ENCODE measurements around the gene CSHL1.
A peak's percentile ranks its signal among the peaks of the same experiment; 100 is the strongest.

Gene CSHL1

DNA sequence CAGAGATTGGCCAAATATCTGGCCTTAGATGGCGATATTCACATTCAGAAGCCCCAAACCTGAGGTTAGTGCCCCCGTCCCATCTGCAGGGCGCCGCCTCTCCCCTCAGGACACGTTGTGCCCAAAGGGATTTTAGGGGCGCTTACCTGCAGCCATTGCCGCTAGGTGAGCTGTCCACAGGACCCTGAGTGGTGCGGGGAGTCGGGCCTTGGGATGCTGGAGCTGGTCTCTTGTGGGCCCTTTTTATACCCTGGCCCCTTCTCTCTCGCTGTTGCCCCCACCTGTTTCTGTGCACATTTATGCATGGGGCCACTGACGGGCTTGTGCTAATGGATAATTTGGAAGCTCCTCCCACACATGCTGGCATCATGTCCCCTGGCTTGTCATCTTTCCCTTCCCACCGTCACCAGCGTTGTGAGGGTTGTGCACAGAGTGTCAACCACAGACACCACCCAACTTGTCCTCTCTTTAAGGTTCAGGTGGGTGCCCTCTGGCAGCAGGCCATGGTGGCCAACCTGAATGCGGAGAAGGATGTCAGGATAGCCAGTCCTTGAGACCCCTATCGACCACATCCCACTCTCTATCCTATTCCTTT is at the start of gene CSHL1:
Gene CSHL1, minus strand, starts transcription at position 218 of the 595 bp plus-strand sequence. Its CDS starts 62 bp downstream, at position 156.
- Mint-ChIP-seq H3K36me3 (no peaks in the 10 kb centered on the region), H3K4me3 (no peak within 1 kb of the TSS), H3K27ac (peak within 1 kb of the TSS; percentile 26), H3K4me1 (peaks cover 14% of the 10 kb centered on the region), H3K9me3 (no peaks in the 10 kb centered on the region)
- no peak for ATAC-seq
- no peak for DNase-seq (ENCODE audit: low spot score in 2 of 2)

DNA sequence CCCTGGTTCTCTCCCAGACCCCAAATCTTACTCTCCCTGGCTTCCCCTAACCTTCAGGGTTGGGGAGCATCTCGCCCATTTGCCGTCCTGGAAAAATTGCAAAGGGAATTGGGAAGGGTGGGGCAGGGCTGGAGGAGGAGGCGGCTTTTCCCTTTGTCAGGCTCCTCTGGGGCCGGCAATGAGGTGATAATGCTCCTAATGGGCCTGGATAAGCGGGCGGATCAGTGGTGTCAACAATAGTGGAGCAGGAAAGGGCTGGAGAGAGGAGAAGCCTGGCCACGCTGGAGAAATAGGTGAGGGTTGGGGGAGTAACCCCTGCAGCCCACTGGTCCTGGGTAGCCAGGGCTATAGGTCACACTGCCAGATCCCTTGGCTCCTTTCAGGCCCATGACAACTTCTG is 49.4 kb upstream of the CSHL1 start:
- Mint-ChIP-seq H3K36me3 (no peaks in the 10 kb centered on the region), H3K27ac (no peak overlapping the region), H3K4me3 (no peak overlapping the region), H3K4me1 (peaks cover 32% of the 10 kb centered on the region), H3K9me3 (no peaks in the 10 kb centered on the region)
- DNase-seq (ENCODE audit: low spot score in 2 of 2) (no peak), ATAC-seq (no peak)

- H3K27ac Mint-ChIP-seq: no peak overlapping the region
- no peak overlapping the region for H3K4me3 Mint-ChIP-seq
- H3K36me3 Mint-ChIP-seq: no peaks in the 10 kb centered on the region
- H3K9me3 Mint-ChIP-seq: no peaks in the 10 kb centered on the region
- DNase-seq (ENCODE audit: low spot score in 2 of 2) (no peak), ATAC-seq (no peak)
- peaks cover 35% of the 10 kb centered on the region for H3K4me1 Mint-ChIP-seq
These were observed 48.9 kb upstream of the CSHL1 start for GRCh38 chr17:63960006-63960405.

DNA sequence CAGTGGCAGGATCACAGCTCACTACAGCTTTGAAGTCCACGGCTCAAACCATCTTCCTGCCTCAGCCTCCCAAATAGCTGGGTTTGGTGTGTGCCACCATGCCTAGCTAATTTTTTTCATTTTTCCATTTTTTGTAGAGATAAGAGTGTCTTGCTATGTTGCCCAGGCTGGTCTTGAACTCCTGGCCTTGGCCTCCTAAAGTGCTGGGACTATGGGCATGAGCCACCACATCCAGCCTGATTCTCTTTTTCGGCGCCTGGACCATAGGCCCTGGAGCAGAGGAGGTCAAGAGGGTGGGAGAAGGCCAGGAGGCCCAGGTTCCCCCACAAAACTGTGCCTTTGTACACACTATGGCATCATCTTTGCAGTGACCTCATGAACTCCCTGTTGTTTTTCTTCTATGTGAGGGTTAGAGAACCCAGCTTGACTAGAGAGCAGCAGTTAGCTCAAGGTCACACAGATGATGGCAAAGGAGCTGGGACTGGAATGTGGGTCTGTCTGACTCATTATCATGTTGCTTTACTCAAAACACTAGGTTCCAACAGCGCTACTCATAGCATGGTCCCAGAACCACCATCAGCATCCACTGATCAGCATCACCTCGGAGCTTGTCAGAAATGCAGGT is 45.4 kb upstream of the CSHL1 start:
- H3K9me3 Mint-ChIP-seq: no peaks in the 10 kb centered on the region
- H3K4me1 Mint-ChIP-seq: peaks cover 34% of the 10 kb centered on the region
- peak overlapping the region; percentile 85 for H3K27ac Mint-ChIP-seq
- H3K4me3 Mint-ChIP-seq: no peak overlapping the region
- no peaks in the 10 kb centered on the region for H3K36me3 Mint-ChIP-seq
- DNase-seq (ENCODE audit: low spot score in 2 of 2) (no peak), ATAC-seq (no peak)

- no peaks in the 10 kb centered on the region for H3K9me3 Mint-ChIP-seq
- peak overlapping the region; percentile 85 for H3K27ac Mint-ChIP-seq
- H3K4me1 Mint-ChIP-seq: peaks cover 31% of the 10 kb centered on the region
- no peak for DNase-seq (ENCODE audit: low spot score in 2 of 2)
- no peak overlapping the region for H3K4me3 Mint-ChIP-seq
- no peaks in the 10 kb centered on the region for H3K36me3 Mint-ChIP-seq
- no peak for ATAC-seq
These were observed 44.7 kb upstream of the CSHL1 start for GRCh38 chr17:63955791-63956190.

GRCh38 chr17:63955232-63955631 is 44.2 kb upstream of the CSHL1 start:
- H3K4me3 Mint-ChIP-seq: no peak overlapping the region

DNA sequence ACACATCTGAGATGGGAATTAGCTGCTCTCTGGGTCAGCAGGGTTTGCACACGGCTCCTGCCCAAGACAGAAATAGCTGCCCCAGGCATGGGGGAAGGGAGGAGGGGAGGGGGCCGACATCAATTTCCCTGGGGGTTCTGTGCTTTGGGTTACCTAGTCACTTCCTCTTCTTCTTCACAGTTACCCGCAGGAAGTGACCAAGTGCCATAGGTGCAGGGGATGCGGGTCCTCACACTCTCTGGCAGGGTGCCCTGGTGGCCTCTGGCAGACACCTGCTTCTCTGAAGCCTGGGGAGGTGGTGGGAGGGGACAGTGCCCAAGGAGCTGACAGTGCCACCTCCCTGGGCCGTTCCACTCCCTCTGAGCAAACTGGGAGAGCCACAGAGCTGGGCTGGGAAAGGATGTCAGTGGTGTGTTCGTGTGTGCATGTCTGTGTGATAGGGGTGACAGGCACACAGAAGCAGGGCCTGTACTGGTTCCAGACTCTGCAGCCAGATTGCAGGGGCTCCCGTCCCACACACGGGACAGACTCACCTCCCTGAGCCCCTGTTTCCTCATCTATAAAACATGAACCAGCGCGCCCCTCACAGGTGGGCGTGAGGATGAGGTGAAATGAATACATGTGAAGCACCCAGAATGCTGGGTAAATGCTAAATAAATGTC is 43.5 kb upstream of the CSHL1 start:
- no peaks in the 10 kb centered on the region for H3K9me3 Mint-ChIP-seq
- peaks cover 31% of the 10 kb centered on the region for H3K4me1 Mint-ChIP-seq
- peak overlapping the region; percentile 39 for H3K4me3 Mint-ChIP-seq
- H3K27ac Mint-ChIP-seq: peak overlapping the region; percentile 91
- DNase-seq (ENCODE audit: low spot score in 2 of 2) (peak in 1 of 2 donors; percentile 57), ATAC-seq (peak; percentile 73)
- H3K36me3 Mint-ChIP-seq: no peaks in the 10 kb centered on the region

More at GRCh38 chr17:63955232-63955631, 44.2 kb upstream of the CSHL1 start:
- Mint-ChIP-seq H3K4me1 (peaks cover 31% of the 10 kb centered on the region), H3K36me3 (no peaks in the 10 kb centered on the region), H3K9me3 (no peaks in the 10 kb centered on the region), H3K27ac (peak overlapping the region; percentile 85)
- ATAC-seq (no peak), DNase-seq (ENCODE audit: low spot score in 2 of 2) (no peak)

GRCh38 chr17:63950940-63951907 is 40.2 kb upstream of the CSHL1 start:
- no peak overlapping the region for H3K4me3 Mint-ChIP-seq
- DNase-seq (ENCODE audit: low spot score in 2 of 2) (no peak), ATAC-seq (no peak)
- H3K9me3 Mint-ChIP-seq: no peaks in the 10 kb centered on the region
- H3K36me3 Mint-ChIP-seq: no peaks in the 10 kb centered on the region
- H3K27ac Mint-ChIP-seq: no peak overlapping the region
- H3K4me1 Mint-ChIP-seq: peaks cover 32% of the 10 kb centered on the region

DNA sequence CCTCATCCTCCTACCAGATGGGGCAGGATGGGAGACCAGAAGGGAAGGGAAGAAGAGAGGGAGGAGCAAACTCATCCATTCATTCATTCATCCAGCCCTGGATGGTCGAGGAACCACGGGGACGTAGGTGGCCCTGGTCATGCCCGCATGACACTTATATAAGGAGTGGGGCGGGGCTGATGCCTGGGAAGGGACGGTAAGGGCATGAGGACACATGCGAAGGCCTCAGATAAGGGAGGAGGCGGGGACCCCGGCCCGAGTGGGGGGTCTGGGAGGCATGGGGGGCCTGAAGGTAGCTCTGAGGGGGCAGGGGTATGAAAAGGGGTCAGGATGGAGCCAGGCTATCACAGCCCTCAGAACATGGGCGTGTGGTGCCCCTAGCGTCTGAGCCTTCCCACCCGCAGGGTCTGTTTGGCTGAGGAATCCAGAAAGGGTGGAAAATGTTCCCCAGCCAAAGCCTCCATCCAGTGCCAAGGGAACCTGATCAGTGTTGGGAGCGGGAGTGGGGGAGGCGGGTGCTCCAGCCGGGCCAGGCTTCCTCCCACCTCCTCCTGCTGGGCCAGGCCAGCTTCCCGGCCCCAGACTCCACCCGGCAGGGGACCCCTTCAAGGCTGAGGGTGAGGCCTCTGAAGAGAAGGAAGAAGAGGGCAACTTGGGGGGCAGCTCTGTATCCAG is 38.7 kb upstream of the CSHL1 start:
- peaks cover 32% of the 10 kb centered on the region for H3K4me1 Mint-ChIP-seq
- H3K36me3 Mint-ChIP-seq: no peaks in the 10 kb centered on the region
- no peaks in the 10 kb centered on the region for H3K9me3 Mint-ChIP-seq
- no peak overlapping the region for H3K27ac Mint-ChIP-seq
- DNase-seq (ENCODE audit: low spot score in 2 of 2) (no peak), ATAC-seq (no peak)
- no peak overlapping the region for H3K4me3 Mint-ChIP-seq

DNA sequence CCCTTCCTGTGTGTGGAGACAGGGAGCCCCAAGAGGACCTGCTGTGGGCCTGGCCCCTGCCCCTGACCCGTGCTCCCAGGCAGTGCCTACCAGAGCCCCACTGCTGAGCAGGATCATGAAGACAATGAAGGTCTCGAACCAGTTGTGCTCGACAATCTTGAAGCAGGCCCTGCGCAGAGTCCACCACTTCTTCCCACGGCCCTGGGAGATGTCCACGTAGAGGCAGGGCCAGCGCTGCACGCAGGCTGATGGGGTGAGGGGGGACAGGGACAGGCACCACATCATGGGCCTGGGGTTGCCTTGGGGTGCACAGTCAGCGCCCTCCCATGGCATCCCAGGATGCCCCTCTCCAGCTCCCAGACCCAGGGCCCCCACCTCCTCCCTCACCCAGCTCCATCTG is 37.5 kb upstream of the CSHL1 start:
- Mint-ChIP-seq H3K4me3 (no peak overlapping the region), H3K4me1 (peaks cover 28% of the 10 kb centered on the region), H3K9me3 (no peaks in the 10 kb centered on the region), H3K36me3 (no peaks in the 10 kb centered on the region), H3K27ac (no peak overlapping the region)
- ATAC-seq (no peak), DNase-seq (ENCODE audit: low spot score in 2 of 2) (no peak)

- ATAC-seq (no peak), DNase-seq (ENCODE audit: low spot score in 2 of 2) (no peak)
- Mint-ChIP-seq H3K4me1 (peaks cover 30% of the 10 kb centered on the region), H3K4me3 (no peak overlapping the region), H3K9me3 (no peaks in the 10 kb centered on the region), H3K36me3 (no peaks in the 10 kb centered on the region), H3K27ac (no peak overlapping the region)
These were observed 36.8 kb upstream of the CSHL1 start for GRCh38 chr17:63947711-63948330.

- H3K4me3 Mint-ChIP-seq: peak overlapping the region; percentile 70
- no peaks in the 10 kb centered on the region for H3K36me3 Mint-ChIP-seq
- no peaks in the 10 kb centered on the region for H3K9me3 Mint-ChIP-seq
- peaks cover 35% of the 10 kb centered on the region for H3K4me1 Mint-ChIP-seq
- ATAC-seq (peak; percentile 86), DNase-seq (ENCODE audit: low spot score in 2 of 2) (peak; percentile 68 to 88)
- peak overlapping the region; percentile 88 for H3K27ac Mint-ChIP-seq
These were observed 35.6 kb upstream of the CSHL1 start for GRCh38 chr17:63946440-63947363.

DNA sequence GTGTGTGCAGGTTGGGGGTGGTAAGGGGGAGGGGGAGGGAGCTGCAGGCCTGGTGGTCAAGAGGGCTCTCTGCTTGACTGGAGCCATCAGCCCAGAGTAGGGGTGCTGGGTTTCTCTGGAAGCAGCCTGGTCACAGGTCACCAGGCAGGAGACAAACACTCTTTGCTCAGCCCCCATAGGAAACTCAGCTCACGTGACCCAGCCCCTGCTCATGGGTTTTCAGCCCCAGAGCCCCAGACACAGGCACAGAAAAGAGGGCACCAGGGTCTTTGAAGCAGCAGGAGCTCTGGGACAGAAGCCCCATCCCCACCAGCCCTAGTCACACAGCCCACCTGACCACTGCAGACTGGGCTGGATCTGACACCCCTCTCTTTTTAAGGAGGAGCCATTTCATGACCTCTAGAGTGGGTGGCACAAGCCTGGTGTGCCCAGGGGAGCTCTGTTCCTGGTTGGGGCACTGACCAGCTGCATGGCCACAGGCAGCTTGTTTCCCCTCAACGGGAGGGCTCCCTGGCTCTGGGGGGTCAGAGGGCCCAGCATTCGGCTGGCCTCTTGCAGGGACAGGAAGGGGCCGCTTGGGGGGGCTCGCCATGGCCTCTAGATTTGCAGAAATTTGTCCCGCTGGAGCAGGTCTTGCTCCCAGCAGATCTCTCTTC is 34.9 kb upstream of the CSHL1 start:
- H3K4me1 Mint-ChIP-seq: peaks cover 35% of the 10 kb centered on the region
- H3K4me3 Mint-ChIP-seq: peak overlapping the region; percentile 70
- peak in 1 of 2 donors; percentile 52 for DNase-seq (ENCODE audit: low spot score in 2 of 2)
- peak; percentile 6 for ATAC-seq
- peak overlapping the region; percentile 88 for H3K27ac Mint-ChIP-seq
- H3K36me3 Mint-ChIP-seq: no peaks in the 10 kb centered on the region
- no peaks in the 10 kb centered on the region for H3K9me3 Mint-ChIP-seq

All from stimulated activated effector memory CD8-positive, alpha-beta T cell treated with anti-CD3 and anti-CD28 coated beads, Interleukin-12 subunit alpha, Interleukin-12 subunit beta, amount 100 ng/mL, for 72 hours (primary cell).